Osteoblast (primary cell): ENCODE measurements around the gene DHRS4. TPM values are rescaled to one million over a fixed set of nuclear protein-coding genes. Genes with fewer than 3 reads are reported as not detected.

Experiments used
- DNase-seq: peaks from one replicate; pipeline ENCODE4 v3.0.0; 2011; ENCODE audit warnings: low spot score, mixed read lengths; ENCODE audit not compliant: insufficient read length; ENCODE audit errors: missing footprints
- H2AFZ ChIP-seq: 2 replicates; pipeline ENCODE4 v1.6.0; 2011; ENCODE audit warnings: mild to moderate bottlenecking, low read length
- H3K27ac ChIP-seq: 2 replicates; pipeline ENCODE4 v1.5.1; 2011; ENCODE audit warnings: mild to moderate bottlenecking, low read depth, low read length, moderate library complexity
- H3K27me3 ChIP-seq: 2 replicates; pipeline ENCODE4 v1.6.0; 2012; ENCODE audit warnings: mild to moderate bottlenecking, control low read depth, inconsistent platforms, low read length, moderate library complexity; ENCODE audit not compliant: insufficient read depth
- H3K36me3 ChIP-seq: 2 replicates; pipeline ENCODE4 v1.5.1; 2011; ENCODE audit warnings: mild to moderate bottlenecking, low read length, control low read depth, moderate library complexity; ENCODE audit not compliant: insufficient read depth
- H3K4me1 ChIP-seq: 2 replicates; pipeline ENCODE4 v1.5.1; 2011; ENCODE audit warnings: mild to moderate bottlenecking, low read length, control low read depth, moderate library complexity; ENCODE audit not compliant: insufficient read depth
- H3K4me2 ChIP-seq: 2 replicates; pipeline ENCODE4 v1.6.0; 2011; ENCODE audit warnings: mild to moderate bottlenecking, low read length; ENCODE audit not compliant: insufficient read depth
- H3K4me3 ChIP-seq: fragments of 200-600 bp; sonication (generic); 3 replicates; pipeline ENCODE4 v1.5.1; 2012; ENCODE audit warnings: mild to moderate bottlenecking, low read length, inconsistent platforms; ENCODE audit not compliant: insufficient read depth
- H3K79me2 ChIP-seq: 2 replicates; pipeline ENCODE4 v1.6.0; 2012; ENCODE audit warnings: mild to moderate bottlenecking, low read length, control low read depth, inconsistent platforms; ENCODE audit not compliant: insufficient read depth
- H3K9me3 ChIP-seq: 2 replicates; pipeline ENCODE4 v1.5.1; 2011; ENCODE audit warnings: low read depth, low read length, control low read depth
- H4K20me1 ChIP-seq: 2 replicates; pipeline ENCODE4 v1.6.0; 2012; ENCODE audit warnings: mild to moderate bottlenecking, low read length, control low read depth; ENCODE audit not compliant: insufficient read depth
- CTCF ChIP-seq: IDR thresholded peaks from 2 replicates; pipeline ENCODE4 v1.5.1; 2011; ENCODE audit warnings: mild to moderate bottlenecking, low read depth, low read length, moderate library complexity; ENCODE audit errors: extremely low read depth
- total RNA-seq: library from RNA; depleted of rRNA; stranded (reverse); fragments of >200 nt; gene quantifications from 2 replicates; pipeline ENCODE4 v1.2.3, GENCODE V29; 2012

DHRS4 gene
- total RNA-seq, 1 donor: 31.5 TPM

- no peaks in the 10 kb centered on the region for H3K4me1 ChIP-seq
- DNase-seq: no peak
- H3K36me3 ChIP-seq: no peaks in the 10 kb centered on the region
- no peaks in the 10 kb centered on the region for H3K27me3 ChIP-seq
- no peak for TF ChIP-seq CTCF
- H3K4me2 ChIP-seq: no peak overlapping the region
- no peaks in the 10 kb centered on the region for H3K79me2 ChIP-seq
- no peaks in the 10 kb centered on the region for H3K9me3 ChIP-seq
- no peaks in the 10 kb centered on the region for H4K20me1 ChIP-seq
- H2AFZ ChIP-seq: no peak overlapping the region
- H3K4me3 ChIP-seq: no peak overlapping the region
- H3K27ac ChIP-seq: no peak overlapping the region
Observed at GRCh38 chr14:23916004-23916403, 37.6 kb upstream of the DHRS4 start.

- no peak for TF ChIP-seq CTCF
- Histone ChIP-seq H3K4me2 (no peak overlapping the region), H3K4me1 (no peaks in the 10 kb centered on the region), H2AFZ (no peak overlapping the region), H3K9me3 (no peaks in the 10 kb centered on the region), H3K27ac (no peak overlapping the region), H4K20me1 (no peaks in the 10 kb centered on the region), H3K27me3 (no peaks in the 10 kb centered on the region), H3K36me3 (no peaks in the 10 kb centered on the region), H3K4me3 (no peak overlapping the region), H3K79me2 (no peaks in the 10 kb centered on the region)
- no peak for DNase-seq
Observed at GRCh38 chr14:23916446-23916845, 37.1 kb upstream of the DHRS4 start.

- Histone ChIP-seq H3K27ac (no peak overlapping the region), H3K79me2 (no peaks in the 10 kb centered on the region), H3K4me3 (no peak overlapping the region), H3K9me3 (no peaks in the 10 kb centered on the region), H3K27me3 (no peaks in the 10 kb centered on the region), H2AFZ (no peak overlapping the region), H3K4me1 (no peaks in the 10 kb centered on the region), H3K4me2 (no peak overlapping the region), H4K20me1 (no peaks in the 10 kb centered on the region), H3K36me3 (no peaks in the 10 kb centered on the region)
- no peak for TF ChIP-seq CTCF
- no peak for DNase-seq
Observed at GRCh38 chr14:23922545-23922944, 31.0 kb upstream of the DHRS4 start.

GRCh38 chr14:23925523-23926075 lies 28.0 kb upstream of the DHRS4 start:
- Histone ChIP-seq H3K4me2 (no peak overlapping the region), H3K79me2 (no peaks in the 10 kb centered on the region), H3K9me3 (no peaks in the 10 kb centered on the region), H3K4me1 (peaks cover 3% of the 10 kb centered on the region), H3K27ac (no peak overlapping the region), H3K36me3 (no peaks in the 10 kb centered on the region), H3K27me3 (peaks cover 7% of the 10 kb centered on the region), H3K4me3 (no peak overlapping the region), H2AFZ (no peak overlapping the region), H4K20me1 (no peaks in the 10 kb centered on the region)
- no peak for TF ChIP-seq CTCF
- DNase-seq: no peak
